AG20443 (cell line): ENCODE measurements around the gene PGGT1B.
"Not testable (repeated sequence)": the region's sequence is repeated elsewhere in the genome, so short reads cannot be mapped to it uniquely, and the experiment has no call there.

Experiments used
- DNase-seq: peaks from one replicate; pipeline ENCODE4 v3.0.0; 2012; ENCODE audit warnings: low spot score, mixed read lengths

PGGT1B gene

GRCh38 chr5:115257981-115258380 is 4.7 kb downstream of the PGGT1B start:
- peak; percentile 13 for DNase-seq

DNA sequence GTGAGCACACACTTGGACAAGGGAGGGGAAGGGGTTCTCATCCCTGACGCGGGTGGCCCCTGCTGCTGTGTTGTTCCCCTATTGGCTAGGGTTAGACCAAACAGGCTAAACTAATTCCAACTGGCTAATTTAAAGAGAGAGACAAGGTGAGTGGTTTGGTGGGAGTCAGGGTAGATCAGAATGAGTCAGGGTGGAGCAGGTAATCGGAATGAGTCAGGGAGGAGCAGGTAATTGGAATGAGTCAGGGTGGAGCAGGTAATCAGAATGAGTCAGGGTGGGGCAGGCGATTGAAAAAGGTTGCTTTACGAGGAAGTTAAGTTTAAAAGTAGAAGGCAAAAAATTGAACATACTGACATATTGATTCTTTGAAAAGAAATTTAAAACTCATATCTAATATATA is 13.3 kb downstream of the PGGT1B start:
- not testable (repeated sequence) for DNase-seq

GRCh38 chr5:115246361-115246991 is 16.2 kb downstream of the PGGT1B start:
- peak; percentile 55 for DNase-seq

DNA sequence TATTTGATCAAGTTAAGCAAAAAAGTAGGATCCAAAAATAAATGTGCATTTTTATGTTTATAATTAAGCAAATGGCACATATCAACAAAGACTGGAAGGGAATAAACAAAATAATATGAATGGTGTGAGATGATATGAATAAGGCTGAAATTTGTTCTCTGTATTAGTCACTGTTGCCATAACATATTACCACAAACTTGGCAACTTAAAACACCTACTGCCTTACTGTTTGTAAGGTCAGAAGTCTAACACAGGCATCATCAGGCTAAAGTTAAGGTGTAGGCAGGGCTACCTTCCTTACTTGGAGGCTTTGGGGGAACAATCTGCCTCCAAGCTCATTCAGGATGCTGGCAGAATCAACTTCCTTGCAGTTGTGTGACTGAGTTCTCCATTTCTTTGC is 19.3 kb downstream of the PGGT1B start:
- DNase-seq, result peak; percentile 24

GRCh38 chr5:115241881-115242642 is 20.6 kb downstream of the PGGT1B start:
- no peak for DNase-seq

DNA sequence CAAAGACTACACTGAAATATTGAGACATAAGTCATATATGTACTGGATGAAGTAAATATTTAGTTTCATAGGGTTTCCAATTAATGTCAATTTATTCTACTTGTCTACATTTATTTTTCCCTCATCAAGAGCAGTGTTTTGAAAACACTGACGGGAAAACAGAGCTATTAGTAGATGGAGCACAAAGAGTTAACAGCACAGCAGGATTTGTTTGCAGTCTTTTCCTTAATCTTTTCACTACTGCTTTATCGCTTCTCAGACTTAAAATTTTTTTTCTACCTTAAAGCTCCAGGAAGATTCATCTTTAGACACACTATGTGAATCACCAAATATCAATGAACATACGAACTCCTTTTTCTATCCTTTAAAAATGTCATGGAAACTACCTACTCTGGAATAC is 25.6 kb downstream of the PGGT1B start:
- DNase-seq, result no peak

DNA sequence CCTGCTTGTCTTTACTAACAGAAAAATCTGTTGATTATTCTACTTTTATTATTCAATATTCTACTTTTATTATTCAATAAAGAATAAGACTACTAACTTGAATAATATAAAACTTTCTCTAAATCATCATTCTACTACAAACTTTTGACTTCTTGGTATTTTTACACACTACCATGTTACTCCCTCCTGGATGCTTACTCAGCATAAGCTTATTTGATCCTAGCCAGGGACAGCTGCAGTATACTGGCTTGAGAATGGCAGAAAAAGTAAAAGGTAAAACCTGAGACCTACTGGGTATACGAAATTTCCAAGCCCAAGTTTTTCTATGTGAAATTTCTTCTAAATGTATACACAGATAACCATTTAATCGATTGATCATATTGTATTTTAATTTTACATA is 26.1 kb downstream of the PGGT1B start:
- DNase-seq, result no peak

DNA sequence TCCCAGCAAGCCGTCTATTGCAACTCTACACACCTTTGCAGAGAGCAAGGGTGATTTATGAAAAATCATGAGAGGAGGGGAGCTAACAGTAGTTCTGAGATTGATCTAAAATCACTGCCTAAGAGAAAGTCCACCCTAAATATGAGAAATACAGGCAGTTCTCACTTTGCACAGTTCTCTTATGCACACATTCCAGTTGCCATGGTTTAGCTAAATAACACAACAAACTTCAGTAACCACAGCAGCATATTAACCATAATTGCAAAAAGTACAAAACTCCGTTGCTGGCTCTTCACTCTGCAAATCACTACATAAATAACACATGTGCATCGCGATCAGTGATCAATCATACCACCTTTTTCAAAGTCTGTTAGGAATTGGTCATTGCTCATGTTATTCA is 31.1 kb downstream of the PGGT1B start:
- DNase-seq, result no peak

DNA sequence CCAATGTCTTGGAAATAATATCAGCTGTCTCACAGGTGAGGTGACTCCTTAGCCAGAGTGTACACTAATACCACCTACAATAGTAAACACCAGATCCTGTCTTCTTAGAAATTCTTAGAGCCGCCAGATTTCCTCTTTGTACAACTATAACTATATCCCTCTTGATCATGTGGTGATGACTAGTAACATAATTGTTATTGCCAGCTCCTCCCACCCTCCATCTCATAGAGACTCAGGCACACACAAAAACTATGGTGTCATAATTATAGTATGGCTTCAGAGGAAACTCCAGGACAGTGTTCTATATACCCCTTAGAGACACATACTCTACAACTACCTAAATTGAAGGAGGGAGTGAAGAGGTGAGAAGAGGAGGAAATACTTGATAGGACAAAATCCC is 33.1 kb downstream of the PGGT1B start:
- DNase-seq, result no peak

- DNase-seq, result no peak
Measured at GRCh38 chr5:115227281-115227680, 35.4 kb downstream of the PGGT1B start.

DNA sequence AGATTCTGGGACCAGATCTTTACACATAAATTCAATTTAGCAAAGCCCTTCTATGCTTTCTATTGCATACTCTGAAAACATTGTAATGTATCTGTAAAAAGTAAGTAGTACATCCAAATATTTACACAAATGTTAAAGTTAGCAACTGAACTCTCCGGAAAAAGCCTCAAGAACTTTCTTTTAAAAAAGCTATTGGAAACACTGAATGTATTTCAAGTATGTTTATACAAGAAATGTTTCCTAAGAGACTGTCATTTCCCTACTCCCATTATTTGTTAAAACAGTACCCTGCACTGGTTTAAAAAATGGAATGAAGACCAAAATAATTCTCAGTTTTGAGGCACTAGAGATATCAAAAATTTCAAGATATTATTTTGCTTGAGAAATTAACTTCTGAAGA is 48.1 kb downstream of the PGGT1B start:
- DNase-seq, result no peak

GRCh38 chr5:115209279-115209678 is 53.4 kb downstream of the PGGT1B start:
- DNase-seq, result no peak

DNA sequence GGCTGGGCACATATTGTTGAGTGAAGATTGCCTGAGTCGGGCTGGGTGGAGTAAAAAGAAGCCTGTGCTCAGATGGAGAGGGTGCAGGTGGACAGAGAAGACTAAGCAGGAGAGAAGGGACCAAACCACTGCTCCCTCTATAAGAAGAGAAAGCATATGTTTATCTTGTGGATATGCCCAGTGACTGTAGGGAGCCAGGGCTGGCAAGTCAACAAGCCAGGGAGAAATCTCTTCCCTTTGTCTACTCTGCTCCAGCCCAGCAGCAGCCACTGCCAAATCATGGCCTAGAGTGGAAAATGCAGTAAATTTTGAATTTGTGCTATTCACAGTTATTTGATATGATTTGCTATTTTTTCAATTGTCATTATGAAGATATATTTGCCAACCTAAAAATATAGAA is 59.7 kb downstream of the PGGT1B start:
- DNase-seq, result no peak

- DNase-seq, result no peak
Measured at GRCh38 chr5:115196161-115196560, 66.5 kb downstream of the PGGT1B start.

DNA sequence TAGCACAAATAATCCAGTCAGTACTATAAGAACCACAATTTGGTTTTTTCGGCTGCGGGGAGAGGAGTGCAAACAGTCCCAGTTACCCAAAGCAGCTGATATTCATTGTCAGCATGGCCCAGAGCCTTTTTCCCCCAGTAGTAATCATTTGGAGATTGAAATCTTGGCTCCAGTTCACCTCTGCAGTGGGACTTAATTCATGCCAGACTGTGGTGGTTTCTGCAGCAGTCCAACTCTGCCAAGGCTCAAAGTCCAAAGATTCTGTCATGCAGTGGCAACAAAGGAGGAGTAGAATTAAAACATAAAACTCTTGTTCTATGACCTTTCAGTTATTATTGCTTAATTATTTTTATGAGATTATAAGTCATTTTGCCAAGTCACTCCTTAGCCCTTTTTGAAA is 68.0 kb downstream of the PGGT1B start:
- peak; percentile 65 for DNase-seq

GRCh38 chr5:115193295-115193694 is 69.4 kb downstream of the PGGT1B start:
- DNase-seq, result no peak

DNA sequence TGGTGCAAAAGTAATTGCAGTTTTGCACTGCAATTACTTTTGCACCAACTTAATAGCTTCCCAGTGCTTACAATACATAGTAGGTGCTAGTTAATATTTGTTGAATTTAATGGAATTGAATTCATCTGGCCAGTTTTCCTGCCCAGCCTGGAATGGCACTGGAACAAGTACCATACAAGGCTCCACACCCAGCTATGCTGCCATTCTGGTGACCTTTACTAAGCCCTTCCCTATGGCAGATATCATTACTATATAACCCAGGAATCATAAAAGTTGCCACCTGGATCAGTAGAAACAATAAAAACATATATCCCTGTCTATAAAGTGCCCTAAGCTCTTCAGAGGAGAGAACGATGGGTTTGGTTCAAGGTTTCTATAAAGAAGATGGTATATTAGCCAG is 70.6 kb downstream of the PGGT1B start:
- no peak for DNase-seq

DNA sequence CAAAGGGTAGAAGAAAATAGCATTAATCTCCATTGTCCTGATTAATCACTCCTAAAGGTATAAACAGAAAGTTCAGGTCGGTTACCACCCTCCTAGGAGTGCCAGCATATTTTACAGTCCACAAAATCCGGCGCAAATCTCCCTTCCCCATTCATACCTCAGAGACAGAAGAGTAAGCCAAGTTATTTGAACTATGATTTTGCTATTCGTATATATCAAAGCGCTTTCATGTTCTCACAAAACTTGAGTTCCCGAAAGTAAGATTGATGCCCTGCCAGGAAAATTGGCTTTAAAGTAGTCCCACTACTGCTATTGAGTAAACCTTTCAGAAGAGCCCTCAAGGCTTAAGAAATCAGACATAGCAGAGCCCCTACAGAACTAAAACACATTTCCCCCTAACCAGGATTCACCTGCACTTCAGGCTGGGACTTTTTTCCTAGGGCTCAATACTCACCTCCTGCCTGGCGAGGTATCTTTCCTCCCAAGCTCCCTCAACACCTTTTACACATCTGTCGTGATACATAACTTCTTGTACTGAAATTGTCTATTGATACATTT is 71.1 kb downstream of the PGGT1B start:
- DNase-seq, result no peak

- no peak for DNase-seq
Measured at GRCh38 chr5:115190388-115190787, 72.3 kb downstream of the PGGT1B start.

GRCh38 chr5:115189866-115190265 is 72.8 kb downstream of the PGGT1B start:
- DNase-seq, result no peak

DNA sequence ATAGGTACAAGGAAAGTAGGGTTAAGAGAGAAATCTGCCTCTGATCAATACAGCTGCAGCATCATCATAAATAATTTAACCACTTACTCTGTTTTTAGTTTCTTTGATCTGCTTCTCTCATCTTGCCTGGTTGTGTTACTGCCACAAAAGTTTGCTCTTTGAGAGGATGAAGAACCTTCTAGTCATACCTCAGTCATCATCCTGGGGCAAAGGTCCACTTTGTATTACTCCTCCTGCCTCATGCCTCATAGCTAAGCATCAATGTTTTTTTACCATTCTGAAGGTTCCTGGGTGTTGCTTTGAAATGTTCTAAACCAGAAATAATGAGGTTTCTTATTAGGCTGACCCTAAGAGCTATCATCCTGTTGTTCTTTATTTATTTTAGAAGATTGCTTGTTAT is 75.9 kb downstream of the PGGT1B start:
- DNase-seq, result no peak

- DNase-seq, result no peak
Measured at GRCh38 chr5:115184770-115185169, 77.9 kb downstream of the PGGT1B start.

GRCh38 chr5:115181757-115182156 is 80.9 kb downstream of the PGGT1B start:
- no peak for DNase-seq
